ENCODE data around the gene DMBX1.

The DMBX1 gene

GRCh38 chr1:46461017-46461808 is 28.4 kb upstream of the DMBX1 start:
- DNase-seq: no peak

- DNase-seq: no peak
These were observed 27.7 kb upstream of the DMBX1 start for GRCh38 chr1:46461809-46462448.

- no peak for DNase-seq
These were observed 25.6 kb upstream of the DMBX1 start for GRCh38 chr1:46464013-46464548.

GRCh38 chr1:46464915-46465314 is 24.7 kb upstream of the DMBX1 start:
- DNase-seq: no peak

GRCh38 chr1:46465981-46466476 is 23.6 kb upstream of the DMBX1 start:
- DNase-seq: no peak

- DNase-seq: peak in 1 of 2 experiments; percentile 33
These were observed 23.0 kb upstream of the DMBX1 start for GRCh38 chr1:46466477-46467182.

- DNase-seq: no peak
These were observed 22.5 kb upstream of the DMBX1 start for GRCh38 chr1:46467183-46467504.

- DNase-seq: no peak
These were observed 19.8 kb upstream of the DMBX1 start for GRCh38 chr1:46469881-46470280.

- DNase-seq: no peak
These were observed 17.7 kb upstream of the DMBX1 start for GRCh38 chr1:46471848-46472492.

GRCh38 chr1:46472498-46473181 is 17.0 kb upstream of the DMBX1 start:
- no peak for DNase-seq

- no peak for DNase-seq
These were observed 15.6 kb upstream of the DMBX1 start for GRCh38 chr1:46473991-46474390.

- DNase-seq: no peak
These were observed 15.1 kb upstream of the DMBX1 start for GRCh38 chr1:46474570-46474969.

- DNase-seq: no peak
These were observed 13.0 kb upstream of the DMBX1 start for GRCh38 chr1:46476673-46477072.

GRCh38 chr1:46477153-46477929 is 12.3 kb upstream of the DMBX1 start:
- DNase-seq: peak; percentile 85 to 86

GRCh38 chr1:46478721-46479485 is 10.7 kb upstream of the DMBX1 start:
- DNase-seq: no peak

- no peak for DNase-seq
These were observed 9.8 kb upstream of the DMBX1 start for GRCh38 chr1:46479744-46480350.

GRCh38 chr1:46480959-46481646 is 8.5 kb upstream of the DMBX1 start:
- DNase-seq: no peak

- no peak for DNase-seq
These were observed 7.7 kb upstream of the DMBX1 start for GRCh38 chr1:46481961-46482360.

- DNase-seq: no peak
These were observed 6.0 kb upstream of the DMBX1 start for GRCh38 chr1:46483589-46483988.
